ENCODE data around the gene PRDX5.

PRDX5 gene

GRCh38 chr11:64344787-64345186 is 26.9 kb downstream of the PRDX5 start:
- Histone ChIP-seq H2AFZ (ENCODE audit: low read length) (no peak overlapping the region), H4K20me1 (ENCODE audit: insufficient read depth, low read length, poor library complexity, severe bottlenecking) (peaks cover 22% of the 10 kb centered on the region)

GRCh38 chr11:64347193-64347867 is 29.4 kb downstream of the PRDX5 start:
- Histone ChIP-seq H2AFZ (ENCODE audit: low read length) (no peak overlapping the region), H3K9ac (ENCODE audit: low read depth, low read length, poor library complexity, severe bottlenecking) (no peak overlapping the region)

More at GRCh38 chr11:64344787-64345186, 26.9 kb downstream of the PRDX5 start:
- H3K9me3 ChIP-seq (ENCODE audit: insufficient read depth, low read depth, low read length) = no peaks in the 10 kb centered on the region
- TF ChIP-seq EZH2phosphoT487 (IDR thresholded peaks at IDR 0.05; ENCODE audit: borderline replicate concordance) = no peak
- TF ChIP-seq CTCF (conservative IDR thresholded peaks at IDR 0.05; ENCODE audit: low read length) = no peak
- H3K4me1 ChIP-seq (ENCODE audit: insufficient read depth, low read length, poor library complexity, severe bottlenecking) = peaks cover 14% of the 10 kb centered on the region
- no peak overlapping the region for H3K4me3 ChIP-seq (ENCODE audit: low read length, poor library complexity, severe bottlenecking)
- no peaks in the 10 kb centered on the region; the same call in 1 of the 2 replicates for H3K36me3 ChIP-seq (ENCODE audit: insufficient read depth, low read length)
- peaks cover 11% of the 10 kb centered on the region; the same call in 1 of the 2 replicates for H3K79me2 ChIP-seq (ENCODE audit: insufficient read depth, low read length)
- H3K9ac ChIP-seq (ENCODE audit: low read depth, low read length, poor library complexity, severe bottlenecking) = no peak overlapping the region
- H3K4me2 ChIP-seq (ENCODE audit: low read depth, low read length, poor library complexity, severe bottlenecking) = no peak overlapping the region
- H3F3A ChIP-seq (ENCODE audit: low read depth) = no peaks in the 10 kb centered on the region
- no peaks in the 10 kb centered on the region for H3K9me2 ChIP-seq (replicated peaks; ENCODE audit: low read depth, low read length)
- H3K27me3 ChIP-seq (ENCODE audit: insufficient read depth, low read length, poor library complexity, severe bottlenecking) = no peaks in the 10 kb centered on the region

GRCh38 chr11:64348383-64349024 is 30.6 kb downstream of the PRDX5 start:
- no peaks in the 10 kb centered on the region for H3K9me2 ChIP-seq (replicated peaks; ENCODE audit: low read depth, low read length)
- no peak overlapping the region for H2AFZ ChIP-seq (ENCODE audit: low read length)
- no peaks in the 10 kb centered on the region for H3F3A ChIP-seq (ENCODE audit: low read depth)
- no peaks in the 10 kb centered on the region; the same call in 1 of the 2 replicates for H3K36me3 ChIP-seq (ENCODE audit: insufficient read depth, low read length)
- no peak overlapping the region for H3K4me3 ChIP-seq (ENCODE audit: low read length, poor library complexity, severe bottlenecking)
- H3K9ac ChIP-seq (ENCODE audit: low read depth, low read length, poor library complexity, severe bottlenecking) = no peak overlapping the region
- H4K20me1 ChIP-seq (ENCODE audit: insufficient read depth, low read length, poor library complexity, severe bottlenecking) = no peaks in the 10 kb centered on the region
- peaks cover 9% of the 10 kb centered on the region for H3K4me1 ChIP-seq (ENCODE audit: insufficient read depth, low read length, poor library complexity, severe bottlenecking)
- H3K79me2 ChIP-seq (ENCODE audit: insufficient read depth, low read length) = no peaks in the 10 kb centered on the region
- TF ChIP-seq CTCF (conservative IDR thresholded peaks at IDR 0.05; ENCODE audit: low read length) = no peak
- TF ChIP-seq EZH2phosphoT487 (IDR thresholded peaks at IDR 0.05; ENCODE audit: borderline replicate concordance) = no peak
- H3K9me3 ChIP-seq (ENCODE audit: insufficient read depth, low read depth, low read length) = no peaks in the 10 kb centered on the region
- H3K27me3 ChIP-seq (ENCODE audit: insufficient read depth, low read length, poor library complexity, severe bottlenecking) = no peaks in the 10 kb centered on the region
- H3K4me2 ChIP-seq (ENCODE audit: low read depth, low read length, poor library complexity, severe bottlenecking) = peak overlapping the region; percentile 20

More at GRCh38 chr11:64347193-64347867, 29.4 kb downstream of the PRDX5 start:
- H3F3A ChIP-seq (ENCODE audit: low read depth) = no peaks in the 10 kb centered on the region
- peaks cover 7% of the 10 kb centered on the region for H4K20me1 ChIP-seq (ENCODE audit: insufficient read depth, low read length, poor library complexity, severe bottlenecking)
- no peaks in the 10 kb centered on the region for H3K9me3 ChIP-seq (ENCODE audit: insufficient read depth, low read depth, low read length)
- no peaks in the 10 kb centered on the region; the same call in 1 of the 2 replicates for H3K36me3 ChIP-seq (ENCODE audit: insufficient read depth, low read length)
- no peaks in the 10 kb centered on the region for H3K79me2 ChIP-seq (ENCODE audit: insufficient read depth, low read length)
- TF ChIP-seq CTCF (conservative IDR thresholded peaks at IDR 0.05; ENCODE audit: low read length) (no peak), EZH2phosphoT487 (IDR thresholded peaks at IDR 0.05; ENCODE audit: borderline replicate concordance) (no peak)
- H3K4me3 ChIP-seq (ENCODE audit: low read length, poor library complexity, severe bottlenecking) = no peak overlapping the region
- H3K4me2 ChIP-seq (ENCODE audit: low read depth, low read length, poor library complexity, severe bottlenecking) = no peak overlapping the region
- H3K9me2 ChIP-seq (replicated peaks; ENCODE audit: low read depth, low read length) = no peaks in the 10 kb centered on the region
- H3K4me1 ChIP-seq (ENCODE audit: insufficient read depth, low read length, poor library complexity, severe bottlenecking) = peaks cover 9% of the 10 kb centered on the region
- H3K27me3 ChIP-seq (ENCODE audit: insufficient read depth, low read length, poor library complexity, severe bottlenecking) = no peaks in the 10 kb centered on the region
